Nephron (organoid): Measurements from ENCODE around the gene ST3GAL3.

Source experiments
- H3K27ac Mint-ChIP-seq, 3 experiments: 2 replicates each; pipeline ENCODE4 v1.8.0; 2020; ENCODE audit warnings: mixed read lengths in 3 of 3, mild to moderate bottlenecking in 2 of 3, moderate library complexity in 1 of 3
- H3K27me3 Mint-ChIP-seq: 2 replicates; pipeline ENCODE4 v1.8.0; 2021; ENCODE audit warnings: low read depth, mild to moderate bottlenecking, moderate library complexity, mixed read lengths
- H3K36me3 Mint-ChIP-seq: 2 replicates; pipeline ENCODE4 v1.8.0; 2020; ENCODE audit warnings: low read depth, mixed read lengths
- H3K4me1 Mint-ChIP-seq: 2 replicates; pipeline ENCODE4 v1.8.0; 2020; ENCODE audit warnings: mixed read lengths
- H3K4me3 Mint-ChIP-seq, 3 experiments: 2 replicates each; pipeline ENCODE4 v1.8.0; 2020; ENCODE audit warnings: mild to moderate bottlenecking in 3 of 3, mixed read lengths in 3 of 3, moderate library complexity in 2 of 3
- H3K9me3 Mint-ChIP-seq: 2 replicates; pipeline ENCODE4 v1.8.0; 2020; ENCODE audit warnings: mixed read lengths
- CTCF ChIP-seq, 3 experiments: fragments of 200-600 bp; sonication (generic); IDR thresholded peaks; one replicate each; pipeline ENCODE4 v1.5.0; 2021; ENCODE audit warnings: antibody characterized with exemption in 3 of 3; ENCODE audit not compliant: unreplicated experiment in 3 of 3

The ST3GAL3 gene

GRCh38 chr1:43958351-43959255 lies 251.3 kb downstream of the ST3GAL3 start:
- no peaks in the 10 kb centered on the region for H3K27me3 Mint-ChIP-seq
- no peak for TF ChIP-seq CTCF (IDR thresholded peaks at IDR 0.05; ENCODE audit: unreplicated experiment in 3 of 3)
- no peak overlapping the region for H3K4me3 Mint-ChIP-seq
- no peak overlapping the region for H3K27ac Mint-ChIP-seq
- peaks cover 29% of the 10 kb centered on the region for H3K36me3 Mint-ChIP-seq
- H3K4me1 Mint-ChIP-seq, result peaks cover 9% of the 10 kb centered on the region
- H3K9me3 Mint-ChIP-seq, result no peaks in the 10 kb centered on the region

- Mint-ChIP-seq H3K36me3 (peaks cover 29% of the 10 kb centered on the region), H3K4me3 (no peak overlapping the region), H3K27me3 (no peaks in the 10 kb centered on the region), H3K4me1 (no peaks in the 10 kb centered on the region), H3K9me3 (no peaks in the 10 kb centered on the region), H3K27ac (no peak overlapping the region)
- no peak for TF ChIP-seq CTCF (IDR thresholded peaks at IDR 0.05; ENCODE audit: unreplicated experiment in 3 of 3)
Observed at GRCh38 chr1:43960798-43961197, 253.5 kb downstream of the ST3GAL3 start.

GRCh38 chr1:43961692-43962091 lies 254.4 kb downstream of the ST3GAL3 start:
- H3K9me3 Mint-ChIP-seq, result no peaks in the 10 kb centered on the region
- no peak overlapping the region for H3K4me3 Mint-ChIP-seq
- no peaks in the 10 kb centered on the region for H3K4me1 Mint-ChIP-seq
- no peak overlapping the region for H3K27ac Mint-ChIP-seq
- H3K36me3 Mint-ChIP-seq, result peaks cover 29% of the 10 kb centered on the region
- H3K27me3 Mint-ChIP-seq, result no peaks in the 10 kb centered on the region
- no peak for TF ChIP-seq CTCF (IDR thresholded peaks at IDR 0.05; ENCODE audit: unreplicated experiment in 3 of 3)

- no peak overlapping the region for H3K27ac Mint-ChIP-seq
- H3K36me3 Mint-ChIP-seq, result peaks cover 25% of the 10 kb centered on the region
- H3K4me1 Mint-ChIP-seq, result no peaks in the 10 kb centered on the region
- no peaks in the 10 kb centered on the region for H3K9me3 Mint-ChIP-seq
- no peaks in the 10 kb centered on the region for H3K27me3 Mint-ChIP-seq
- no peak overlapping the region for H3K4me3 Mint-ChIP-seq
- no peak for TF ChIP-seq CTCF (IDR thresholded peaks at IDR 0.05; ENCODE audit: unreplicated experiment in 3 of 3)
Observed at GRCh38 chr1:43962324-43962723, 255.0 kb downstream of the ST3GAL3 start.

GRCh38 chr1:43963006-43963405 lies 255.7 kb downstream of the ST3GAL3 start:
- no peaks in the 10 kb centered on the region for H3K27me3 Mint-ChIP-seq
- no peak overlapping the region for H3K27ac Mint-ChIP-seq
- H3K9me3 Mint-ChIP-seq, result no peaks in the 10 kb centered on the region
- no peak overlapping the region for H3K4me3 Mint-ChIP-seq
- peaks cover 27% of the 10 kb centered on the region for H3K36me3 Mint-ChIP-seq
- H3K4me1 Mint-ChIP-seq, result no peaks in the 10 kb centered on the region
- no peak for TF ChIP-seq CTCF (IDR thresholded peaks at IDR 0.05; ENCODE audit: unreplicated experiment in 3 of 3)

GRCh38 chr1:43963890-43964289 lies 256.6 kb downstream of the ST3GAL3 start:
- H3K27ac Mint-ChIP-seq, result no peak overlapping the region
- H3K36me3 Mint-ChIP-seq, result peaks cover 28% of the 10 kb centered on the region
- no peaks in the 10 kb centered on the region for H3K27me3 Mint-ChIP-seq
- no peaks in the 10 kb centered on the region for H3K9me3 Mint-ChIP-seq
- no peak for TF ChIP-seq CTCF (IDR thresholded peaks at IDR 0.05; ENCODE audit: unreplicated experiment in 3 of 3)
- H3K4me1 Mint-ChIP-seq, result no peaks in the 10 kb centered on the region
- no peak overlapping the region for H3K4me3 Mint-ChIP-seq
